GM23338 (cell line): ENCODE results near the gene MCTP1. TPM values are rescaled to one million over a fixed set of nuclear protein-coding genes. Genes with fewer than 3 reads are reported as not detected.

ENCODE experiments used
- ATAC-seq: fragments of 200-7000 bp; cut with Tn5 transposase; 3 replicates; pipeline ENCODE4 v1.9.1; 2020
- DNase-seq: peaks from one replicate; pipeline ENCODE4 v3.0.0-alpha.2; 2015; ENCODE audit warnings: low spot score
- H2AFZ ChIP-seq: fragments of 200-600 bp; sonication (generic); 2 replicates; pipeline ENCODE4 v1.8.0; 2016; ENCODE audit warnings: antibody characterized with exemption, mild to moderate bottlenecking, moderate library complexity
- H3F3A ChIP-seq: fragments of 200-600 bp; sonication (generic); replicated peaks from 2 replicates; pipeline ENCODE4 v1.8.0; 2017; ENCODE audit warnings: antibody characterized with exemption, mixed run types, low read depth
- H3K27ac ChIP-seq: fragments of 200-600 bp; sonication (generic); 2 replicates; pipeline ENCODE4 v1.6.1; 2016; ENCODE audit warnings: low read depth
- H3K27me3 ChIP-seq: fragments of 200-600 bp; sonication (generic); 2 replicates; pipeline ENCODE4 v1.8.0; 2016; ENCODE audit warnings: mild to moderate bottlenecking, mixed run types, moderate library complexity; ENCODE audit not compliant: insufficient read depth
- H3K36me3 ChIP-seq: fragments of 200-600 bp; sonication (generic); 2 replicates; pipeline ENCODE4 v1.8.0; 2016; ENCODE audit warnings: mild to moderate bottlenecking; ENCODE audit not compliant: insufficient read depth
- H3K4me1 ChIP-seq: fragments of 200-600 bp; sonication (generic); 2 replicates; pipeline ENCODE4 v1.8.0; 2016; ENCODE audit warnings: mild to moderate bottlenecking, moderate library complexity; ENCODE audit not compliant: insufficient read depth
- H3K4me2 ChIP-seq: fragments of 200-600 bp; sonication (generic); 2 replicates; pipeline ENCODE4 v1.7.1; 2017; ENCODE audit warnings: mixed run types
- H3K4me3 ChIP-seq: fragments of 200-600 bp; sonication (generic); 2 replicates; pipeline ENCODE4 v1.6.1; 2016; ENCODE audit warnings: mixed run types
- H3K79me2 ChIP-seq: fragments of 200-600 bp; sonication (generic); replicated peaks from 2 replicates; pipeline ENCODE4 v1.8.0; 2017; ENCODE audit warnings: mild to moderate bottlenecking; ENCODE audit not compliant: insufficient read depth
- H3K9me2 ChIP-seq: fragments of 200-600 bp; sonication (generic); 2 replicates; pipeline ENCODE4 v1.8.0; 2017; ENCODE audit not compliant: insufficient read depth
- H4K20me1 ChIP-seq: fragments of 200-600 bp; sonication (generic); replicated peaks from 2 replicates; pipeline ENCODE4 v1.8.0; 2017; ENCODE audit warnings: mild to moderate bottlenecking; ENCODE audit not compliant: insufficient read depth
- H3K27ac Mint-ChIP-seq: 2 replicates; pipeline ENCODE4 v1.8.0; 2020; ENCODE audit warnings: inconsistent platforms, mild to moderate bottlenecking, moderate library complexity, mixed read lengths
- H3K27me3 Mint-ChIP-seq: 3 replicates; pipeline ENCODE4 v1.8.0; 2022; ENCODE audit warnings: low read depth, mild to moderate bottlenecking, moderate library complexity, mixed read lengths, inconsistent platforms; ENCODE audit not compliant: insufficient read depth, poor library complexity
- H3K36me3 Mint-ChIP-seq: 3 replicates; pipeline ENCODE4 v1.8.0; 2021; ENCODE audit warnings: low read depth, mild to moderate bottlenecking, inconsistent platforms, moderate library complexity, mixed read lengths
- H3K4me1 Mint-ChIP-seq: 3 replicates; pipeline ENCODE4 v1.8.0; 2020; ENCODE audit warnings: mild to moderate bottlenecking, inconsistent platforms, mixed read lengths
- H3K4me3 Mint-ChIP-seq: 3 replicates; pipeline ENCODE4 v1.8.0; 2021; ENCODE audit warnings: moderate library complexity, mild to moderate bottlenecking, inconsistent platforms, mixed read lengths
- H3K9me3 Mint-ChIP-seq: 3 replicates; pipeline ENCODE4 v1.8.0; 2020; ENCODE audit warnings: moderate library complexity, mild to moderate bottlenecking, inconsistent platforms, mixed read lengths
- CREB1 ChIP-seq: fragments of 250-450 bp; sonication (Bioruptor Pico); IDR thresholded peaks from 2 replicates; pipeline ENCODE4 v1.5.0; 2020; ENCODE audit warnings: low read depth, mild to moderate bottlenecking, moderate library complexity
- JUNB ChIP-seq: IDR thresholded peaks from one replicate; pipeline ENCODE4 v1.6.1; 2016; ENCODE audit warnings: antibody characterized with exemption; ENCODE audit not compliant: unreplicated experiment
- POLR2AphosphoS5 ChIP-seq: IDR thresholded peaks from 2 replicates; pipeline ENCODE4 v1.6.1; 2016; ENCODE audit warnings: antibody characterized with exemption, low read depth
- STAT1 ChIP-seq: IDR thresholded peaks from one replicate; pipeline ENCODE4 v1.6.1; 2016; ENCODE audit warnings: antibody characterized with exemption; ENCODE audit not compliant: unreplicated experiment
- ZNF114 ChIP-seq: fragments of 250-450 bp; sonication (Bioruptor Pico); IDR thresholded peaks from 2 replicates; pipeline ENCODE4 v1.5.0; 2020; ENCODE audit warnings: mild to moderate bottlenecking, moderate library complexity
- ZNF331 ChIP-seq: fragments of 250-450 bp; sonication (Bioruptor Pico); IDR thresholded peaks from 2 replicates; pipeline ENCODE4 v1.5.0; 2020; ENCODE audit warnings: low read depth, mild to moderate bottlenecking, moderate library complexity
- polyA plus RNA-seq: library from polyadenylated mRNA; unstranded; fragments of >200 nt; fragmentation: Nextera tagmentation; extraction: Ambion mirVana; gene quantifications from 2 replicates; pipeline ENCODE4 v1.2.1, GENCODE V29; 2016
- total RNA-seq: library from RNA; depleted of rRNA; stranded (reverse); fragments of >200 nt; shearing (Covaris generic); gene quantifications from 2 replicates; pipeline ENCODE4 v1.2.3, GENCODE V29; 2014
- TF ChIP-seq, protein P1 (sequence below): fragments of 250-450 bp; sonication (Bioruptor Pico); IDR thresholded peaks from 2 replicates; pipeline ENCODE4 v1.5.0; 2020; ENCODE audit warnings: mild to moderate bottlenecking, moderate library complexity
- TF ChIP-seq, protein P2 (sequence below), 2 experiments: fragments of 200-600 bp in 1 of 2; sonication (generic) in 1 of 2; conservative IDR thresholded peaks; 2 replicates each; pipeline versions ENCODE4 v1.5.1 to v1.6.1; 2016 to 2017; ENCODE audit warnings: antibody characterized with exemption in 2 of 2, low read depth in 2 of 2, mild to moderate bottlenecking in 2 of 2, moderate library complexity in 1 of 2
- TF ChIP-seq, protein P3 (sequence below): IDR thresholded peaks from 2 replicates; pipeline ENCODE4 v1.6.1; 2016; ENCODE audit warnings: antibody characterized with exemption
- TF ChIP-seq, protein P4 (sequence below): IDR thresholded peaks from one replicate; pipeline ENCODE4 v1.6.1; 2018; ENCODE audit warnings: antibody characterized with exemption; ENCODE audit not compliant: unreplicated experiment

The MCTP1 gene
- total and polyA plus RNA-seq, 2 experiments from 2014 or later, result 3.7 to 4.2 TPM

DNA sequence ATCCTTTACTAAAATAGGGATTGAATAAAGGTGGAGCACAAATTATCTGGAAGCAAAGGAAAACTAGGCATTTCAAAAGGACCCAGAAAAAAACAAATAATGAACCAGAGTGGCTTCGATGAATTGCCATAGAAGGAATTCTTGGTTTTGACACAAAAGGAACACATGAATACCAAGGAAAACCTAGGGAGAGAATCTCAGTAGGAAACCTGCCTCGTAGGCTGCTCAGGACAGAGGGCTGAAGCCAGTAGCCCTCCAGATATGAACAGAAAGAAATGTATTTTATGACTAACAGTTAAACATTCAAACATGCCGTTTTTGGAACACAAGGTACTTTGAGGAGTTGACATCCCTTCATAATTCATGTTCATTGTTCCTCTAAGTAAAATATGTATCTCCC, 420.9 kb downstream of the MCTP1 start:
- Histone ChIP-seq H3K4me1 (peaks cover 38% of the 10 kb centered on the region), H3K36me3 (no peaks in the 10 kb centered on the region), H3K9me2 (no peaks in the 10 kb centered on the region), H3K4me3 (no peak overlapping the region), H3K79me2 (no peaks in the 10 kb centered on the region), H3K27ac (no peak overlapping the region), H4K20me1 (no peaks in the 10 kb centered on the region), H3F3A (no peaks in the 10 kb centered on the region), H3K27me3 (no peaks in the 10 kb centered on the region), H2AFZ (no peak overlapping the region), H3K4me2 (peak overlapping the region; percentile 10; the same call in 1 of the 2 replicates)
- TF ChIP-seq ZNF114 (CRISPR knock-in tag), result no peak
- TF ChIP-seq, protein P1, sequence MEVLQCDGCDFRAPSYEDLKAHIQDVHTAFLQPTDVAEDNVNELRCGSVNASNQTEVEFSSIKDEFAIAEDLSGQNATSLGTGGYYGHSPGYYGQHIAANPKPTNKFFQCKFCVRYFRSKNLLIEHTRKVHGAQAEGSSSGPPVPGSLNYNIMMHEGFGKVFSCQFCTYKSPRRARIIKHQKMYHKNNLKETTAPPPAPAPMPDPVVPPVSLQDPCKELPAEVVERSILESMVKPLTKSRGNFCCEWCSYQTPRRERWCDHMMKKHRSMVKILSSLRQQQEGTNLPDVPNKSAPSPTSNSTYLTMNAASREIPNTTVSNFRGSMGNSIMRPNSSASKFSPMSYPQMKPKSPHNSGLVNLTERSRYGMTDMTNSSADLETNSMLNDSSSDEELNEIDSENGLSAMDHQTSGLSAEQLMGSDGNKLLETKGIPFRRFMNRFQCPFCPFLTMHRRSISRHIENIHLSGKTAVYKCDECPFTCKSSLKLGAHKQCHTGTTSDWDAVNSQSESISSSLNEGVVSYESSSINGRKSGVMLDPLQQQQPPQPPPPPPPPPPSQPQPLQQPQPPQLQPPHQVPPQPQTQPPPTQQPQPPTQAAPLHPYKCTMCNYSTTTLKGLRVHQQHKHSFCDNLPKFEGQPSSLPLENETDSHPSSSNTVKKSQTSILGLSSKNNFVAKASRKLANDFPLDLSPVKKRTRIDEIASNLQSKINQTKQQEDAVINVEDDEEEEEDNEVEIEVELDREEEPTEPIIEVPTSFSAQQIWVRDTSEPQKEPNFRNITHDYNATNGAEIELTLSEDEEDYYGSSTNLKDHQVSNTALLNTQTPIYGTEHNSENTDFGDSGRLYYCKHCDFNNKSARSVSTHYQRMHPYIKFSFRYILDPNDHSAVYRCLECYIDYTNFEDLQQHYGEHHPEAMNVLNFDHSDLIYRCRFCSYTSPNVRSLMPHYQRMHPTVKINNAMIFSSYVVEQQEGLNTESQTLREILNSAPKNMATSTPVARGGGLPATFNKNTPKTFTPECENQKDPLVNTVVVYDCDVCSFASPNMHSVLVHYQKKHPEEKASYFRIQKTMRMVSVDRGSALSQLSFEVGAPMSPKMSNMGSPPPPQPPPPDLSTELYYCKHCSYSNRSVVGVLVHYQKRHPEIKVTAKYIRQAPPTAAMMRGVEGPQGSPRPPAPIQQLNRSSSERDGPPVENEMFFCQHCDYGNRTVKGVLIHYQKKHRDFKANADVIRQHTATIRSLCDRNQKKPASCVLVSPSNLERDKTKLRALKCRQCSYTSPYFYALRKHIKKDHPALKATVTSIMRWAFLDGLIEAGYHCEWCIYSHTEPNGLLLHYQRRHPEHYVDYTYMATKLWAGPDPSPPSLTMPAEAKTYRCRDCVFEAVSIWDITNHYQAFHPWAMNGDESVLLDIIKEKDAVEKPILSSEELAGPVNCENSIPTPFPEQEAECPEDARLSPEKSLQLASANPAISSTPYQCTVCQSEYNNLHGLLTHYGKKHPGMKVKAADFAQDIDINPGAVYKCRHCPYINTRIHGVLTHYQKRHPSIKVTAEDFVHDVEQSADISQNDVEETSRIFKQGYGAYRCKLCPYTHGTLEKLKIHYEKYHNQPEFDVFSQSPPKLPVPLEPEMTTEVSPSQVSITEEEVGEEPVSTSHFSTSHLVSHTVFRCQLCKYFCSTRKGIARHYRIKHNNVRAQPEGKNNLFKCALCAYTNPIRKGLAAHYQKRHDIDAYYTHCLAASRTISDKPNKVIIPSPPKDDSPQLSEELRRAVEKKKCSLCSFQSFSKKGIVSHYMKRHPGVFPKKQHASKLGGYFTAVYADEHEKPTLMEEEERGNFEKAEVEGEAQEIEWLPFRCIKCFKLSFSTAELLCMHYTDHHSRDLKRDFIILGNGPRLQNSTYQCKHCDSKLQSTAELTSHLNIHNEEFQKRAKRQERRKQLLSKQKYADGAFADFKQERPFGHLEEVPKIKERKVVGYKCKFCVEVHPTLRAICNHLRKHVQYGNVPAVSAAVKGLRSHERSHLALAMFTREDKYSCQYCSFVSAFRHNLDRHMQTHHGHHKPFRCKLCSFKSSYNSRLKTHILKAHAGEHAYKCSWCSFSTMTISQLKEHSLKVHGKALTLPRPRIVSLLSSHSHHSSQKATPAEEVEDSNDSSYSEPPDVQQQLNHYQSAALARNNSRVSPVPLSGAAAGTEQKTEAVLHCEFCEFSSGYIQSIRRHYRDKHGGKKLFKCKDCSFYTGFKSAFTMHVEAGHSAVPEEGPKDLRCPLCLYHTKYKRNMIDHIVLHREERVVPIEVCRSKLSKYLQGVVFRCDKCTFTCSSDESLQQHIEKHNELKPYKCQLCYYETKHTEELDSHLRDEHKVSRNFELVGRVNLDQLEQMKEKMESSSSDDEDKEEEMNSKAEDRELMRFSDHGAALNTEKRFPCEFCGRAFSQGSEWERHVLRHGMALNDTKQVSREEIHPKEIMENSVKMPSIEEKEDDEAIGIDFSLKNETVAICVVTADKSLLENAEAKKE (CRISPR knock-in tag), result 0 out of 2 replicates have a peak, but pooled peaks have one; percentile 2
- no peak overlapping the region for H3K4me3 Mint-ChIP-seq
- no peaks in the 10 kb centered on the region for H3K9me3 Mint-ChIP-seq
- ATAC-seq, result peak; percentile 71
- peak overlapping the region; percentile 28; the same call in 1 of the 2 replicates for H3K27ac Mint-ChIP-seq
- H3K27me3 Mint-ChIP-seq, result peaks cover 1% of the 10 kb centered on the region
- no peaks in the 10 kb centered on the region for H3K36me3 Mint-ChIP-seq
- no peak for DNase-seq
- peaks cover 39% of the 10 kb centered on the region for H3K4me1 Mint-ChIP-seq

DNA sequence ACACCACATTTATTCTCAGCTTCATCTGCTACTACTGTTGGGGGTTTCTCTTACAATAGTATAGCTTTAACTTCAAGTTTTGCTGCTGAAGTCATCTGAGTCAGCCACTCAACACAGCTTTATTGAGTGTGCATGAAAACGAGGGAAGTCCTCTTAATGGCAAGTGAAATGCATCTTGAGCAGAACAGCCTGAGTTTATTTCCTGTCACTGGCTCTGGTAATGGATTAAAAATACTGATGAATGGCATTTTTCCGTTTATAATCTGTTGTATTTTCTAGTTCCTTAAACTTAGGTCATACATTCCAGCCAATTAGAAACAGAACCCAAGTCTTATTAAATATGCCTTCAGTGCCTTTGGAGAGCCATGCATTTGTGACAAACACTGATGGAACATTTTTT, 427.8 kb downstream of the MCTP1 start:
- ATAC-seq, result no peak
- no peaks in the 10 kb centered on the region for H3K27me3 ChIP-seq
- TF ChIP-seq STAT1 (no peak), JUNB (no peak), ZNF331 (CRISPR knock-in tag) (no peak), CREB1 (CRISPR knock-in tag) (no peak), POLR2AphosphoS5 (no peak)
- TF ChIP-seq, protein P2, sequence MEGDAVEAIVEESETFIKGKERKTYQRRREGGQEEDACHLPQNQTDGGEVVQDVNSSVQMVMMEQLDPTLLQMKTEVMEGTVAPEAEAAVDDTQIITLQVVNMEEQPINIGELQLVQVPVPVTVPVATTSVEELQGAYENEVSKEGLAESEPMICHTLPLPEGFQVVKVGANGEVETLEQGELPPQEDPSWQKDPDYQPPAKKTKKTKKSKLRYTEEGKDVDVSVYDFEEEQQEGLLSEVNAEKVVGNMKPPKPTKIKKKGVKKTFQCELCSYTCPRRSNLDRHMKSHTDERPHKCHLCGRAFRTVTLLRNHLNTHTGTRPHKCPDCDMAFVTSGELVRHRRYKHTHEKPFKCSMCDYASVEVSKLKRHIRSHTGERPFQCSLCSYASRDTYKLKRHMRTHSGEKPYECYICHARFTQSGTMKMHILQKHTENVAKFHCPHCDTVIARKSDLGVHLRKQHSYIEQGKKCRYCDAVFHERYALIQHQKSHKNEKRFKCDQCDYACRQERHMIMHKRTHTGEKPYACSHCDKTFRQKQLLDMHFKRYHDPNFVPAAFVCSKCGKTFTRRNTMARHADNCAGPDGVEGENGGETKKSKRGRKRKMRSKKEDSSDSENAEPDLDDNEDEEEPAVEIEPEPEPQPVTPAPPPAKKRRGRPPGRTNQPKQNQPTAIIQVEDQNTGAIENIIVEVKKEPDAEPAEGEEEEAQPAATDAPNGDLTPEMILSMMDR (conservative IDR thresholded peaks at IDR 0.05; ENCODE audit: low read depth in 2 of 2), result no peak
- TF ChIP-seq, protein P3, sequence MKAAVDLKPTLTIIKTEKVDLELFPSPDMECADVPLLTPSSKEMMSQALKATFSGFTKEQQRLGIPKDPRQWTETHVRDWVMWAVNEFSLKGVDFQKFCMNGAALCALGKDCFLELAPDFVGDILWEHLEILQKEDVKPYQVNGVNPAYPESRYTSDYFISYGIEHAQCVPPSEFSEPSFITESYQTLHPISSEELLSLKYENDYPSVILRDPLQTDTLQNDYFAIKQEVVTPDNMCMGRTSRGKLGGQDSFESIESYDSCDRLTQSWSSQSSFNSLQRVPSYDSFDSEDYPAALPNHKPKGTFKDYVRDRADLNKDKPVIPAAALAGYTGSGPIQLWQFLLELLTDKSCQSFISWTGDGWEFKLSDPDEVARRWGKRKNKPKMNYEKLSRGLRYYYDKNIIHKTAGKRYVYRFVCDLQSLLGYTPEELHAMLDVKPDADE, result no peak
- TF ChIP-seq, protein P4, sequence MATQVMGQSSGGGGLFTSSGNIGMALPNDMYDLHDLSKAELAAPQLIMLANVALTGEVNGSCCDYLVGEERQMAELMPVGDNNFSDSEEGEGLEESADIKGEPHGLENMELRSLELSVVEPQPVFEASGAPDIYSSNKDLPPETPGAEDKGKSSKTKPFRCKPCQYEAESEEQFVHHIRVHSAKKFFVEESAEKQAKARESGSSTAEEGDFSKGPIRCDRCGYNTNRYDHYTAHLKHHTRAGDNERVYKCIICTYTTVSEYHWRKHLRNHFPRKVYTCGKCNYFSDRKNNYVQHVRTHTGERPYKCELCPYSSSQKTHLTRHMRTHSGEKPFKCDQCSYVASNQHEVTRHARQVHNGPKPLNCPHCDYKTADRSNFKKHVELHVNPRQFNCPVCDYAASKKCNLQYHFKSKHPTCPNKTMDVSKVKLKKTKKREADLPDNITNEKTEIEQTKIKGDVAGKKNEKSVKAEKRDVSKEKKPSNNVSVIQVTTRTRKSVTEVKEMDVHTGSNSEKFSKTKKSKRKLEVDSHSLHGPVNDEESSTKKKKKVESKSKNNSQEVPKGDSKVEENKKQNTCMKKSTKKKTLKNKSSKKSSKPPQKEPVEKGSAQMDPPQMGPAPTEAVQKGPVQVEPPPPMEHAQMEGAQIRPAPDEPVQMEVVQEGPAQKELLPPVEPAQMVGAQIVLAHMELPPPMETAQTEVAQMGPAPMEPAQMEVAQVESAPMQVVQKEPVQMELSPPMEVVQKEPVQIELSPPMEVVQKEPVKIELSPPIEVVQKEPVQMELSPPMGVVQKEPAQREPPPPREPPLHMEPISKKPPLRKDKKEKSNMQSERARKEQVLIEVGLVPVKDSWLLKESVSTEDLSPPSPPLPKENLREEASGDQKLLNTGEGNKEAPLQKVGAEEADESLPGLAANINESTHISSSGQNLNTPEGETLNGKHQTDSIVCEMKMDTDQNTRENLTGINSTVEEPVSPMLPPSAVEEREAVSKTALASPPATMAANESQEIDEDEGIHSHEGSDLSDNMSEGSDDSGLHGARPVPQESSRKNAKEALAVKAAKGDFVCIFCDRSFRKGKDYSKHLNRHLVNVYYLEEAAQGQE, result no peak

More for the DNA sequence above, 427.8 kb downstream of the MCTP1 start:
- no peak overlapping the region for H2AFZ ChIP-seq
- no peaks in the 10 kb centered on the region for H4K20me1 ChIP-seq
- no peaks in the 10 kb centered on the region for H3K36me3 ChIP-seq
- H3K79me2 ChIP-seq, result no peaks in the 10 kb centered on the region
- H3K9me3 Mint-ChIP-seq, result no peaks in the 10 kb centered on the region; the same call in 2 of the 3 replicates
- H3K36me3 Mint-ChIP-seq, result no peaks in the 10 kb centered on the region
- DNase-seq, result no peak
- H3K27ac Mint-ChIP-seq, result no peak overlapping the region
- H3K4me1 ChIP-seq, result peaks cover 22% of the 10 kb centered on the region
- H3K4me1 Mint-ChIP-seq, result peaks cover 29% of the 10 kb centered on the region
- H3K27me3 Mint-ChIP-seq, result no peaks in the 10 kb centered on the region
- no peak overlapping the region for H3K4me3 Mint-ChIP-seq
- no peaks in the 10 kb centered on the region for H3K9me2 ChIP-seq
- no peak overlapping the region for H3K4me3 ChIP-seq
- H3K4me2 ChIP-seq, result no peak overlapping the region
- H3F3A ChIP-seq, result no peaks in the 10 kb centered on the region
- H3K27ac ChIP-seq, result no peak overlapping the region
